ENCODE results near the gene RTL10.
A peak's percentile ranks its signal among the peaks of the same experiment; 100 is the strongest.

Gene RTL10
- total RNA-seq: 24.6 to 62.3 (median 45.9) reads per million in 3 experiments

- peak; percentile 94 for DNase-seq
These were observed at the start of gene RTL10, which contains the start of gene GNB1L for GRCh38 chr22:19854778-19855503. TSS of gene RTL10 (minus strand) at chr22:19854874. CDS start at chr22:19852261, 2,613 bp downstream. TSS of gene GNB1L (minus strand) at chr22:19854874. CDS start at chr22:19821355, 33,519 bp downstream.

GRCh38 chr22:19904174-19904856 lies 49.6 kb upstream of the RTL10 start:
- DNase-seq: no peak

- no peak for DNase-seq
These were observed 48.8 kb upstream of the RTL10 start for GRCh38 chr22:19903513-19903912.

GRCh38 chr22:19903031-19903430 lies 48.4 kb upstream of the RTL10 start:
- no peak for DNase-seq

GRCh38 chr22:19902245-19902715 lies 47.6 kb upstream of the RTL10 start:
- DNase-seq: no peak

GRCh38 chr22:19901577-19902244 lies 47.0 kb upstream of the RTL10 start:
- no peak for DNase-seq

GRCh38 chr22:19900707-19901436 lies 46.2 kb upstream of the RTL10 start:
- DNase-seq: no peak

- no peak for DNase-seq
These were observed 44.3 kb upstream of the RTL10 start for GRCh38 chr22:19898831-19899567.

GRCh38 chr22:19898145-19898544 lies 43.5 kb upstream of the RTL10 start:
- no peak for DNase-seq

GRCh38 chr22:19897726-19898125 lies 43.1 kb upstream of the RTL10 start:
- DNase-seq: no peak

GRCh38 chr22:19896665-19897355 lies 42.1 kb upstream of the RTL10 start:
- no peak for DNase-seq

- no peak for DNase-seq
These were observed 40.6 kb upstream of the RTL10 start for GRCh38 chr22:19895160-19895849.

GRCh38 chr22:19893363-19893762 lies 38.7 kb upstream of the RTL10 start:
- no peak for DNase-seq

- no peak for DNase-seq
These were observed 38.3 kb upstream of the RTL10 start for GRCh38 chr22:19892925-19893324.

- DNase-seq: peak; percentile 53
These were observed 37.7 kb upstream of the RTL10 start for GRCh38 chr22:19892257-19892879.

- DNase-seq: peak; percentile 85
These were observed 36.9 kb upstream of the RTL10 start for GRCh38 chr22:19891317-19892256.

- no peak for DNase-seq
These were observed 36.0 kb upstream of the RTL10 start for GRCh38 chr22:19890502-19891316.

- DNase-seq: no peak
These were observed 35.3 kb upstream of the RTL10 start for GRCh38 chr22:19889951-19890350.

All from central memory CD4-positive, alpha-beta T cell (primary cell).